Astrocyte (in vitro differentiated cells and primary cell): ENCODE data around the gene RRP1.
"Not testable (repeated sequence)": the region's sequence is repeated elsewhere in the genome, so short reads cannot be mapped to it uniquely, and the experiment has no call there.

Source experiments
- EZH2 ChIP-seq: IDR thresholded peaks from 2 replicates; pipeline ENCODE4 v1.6.1; 2012; ENCODE audit warnings: mild to moderate bottlenecking, low read length, inconsistent platforms; ENCODE audit not compliant: insufficient read depth
- TF ChIP-seq, protein P1 (sequence below): IDR thresholded peaks from 2 replicates; pipeline ENCODE4 v1.5.1; 2011; ENCODE audit warnings: low read depth, mild to moderate bottlenecking, inconsistent platforms, low read length, moderate library complexity; ENCODE audit not compliant: insufficient read depth

DNA sequence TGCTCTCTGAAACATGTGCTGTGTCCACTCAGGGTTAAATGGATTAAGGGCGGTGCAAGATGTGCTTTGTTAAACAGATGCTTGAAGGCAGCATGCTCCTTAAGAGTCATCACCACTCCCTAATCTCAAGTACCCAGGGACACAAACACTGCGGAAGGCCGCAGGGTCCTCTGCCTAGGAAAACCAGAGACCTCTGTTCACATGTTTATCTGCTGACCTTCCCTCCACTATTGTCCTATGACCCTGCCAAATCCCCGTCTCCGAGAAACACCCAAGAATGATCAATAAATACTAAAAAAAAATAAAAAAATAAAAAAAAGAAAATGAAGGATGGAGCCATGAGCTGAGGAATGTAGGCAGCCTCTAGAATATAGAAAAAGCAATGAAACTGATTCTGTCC, 33.4 kb downstream of the RRP1 start:
- TF ChIP-seq, protein P1, sequence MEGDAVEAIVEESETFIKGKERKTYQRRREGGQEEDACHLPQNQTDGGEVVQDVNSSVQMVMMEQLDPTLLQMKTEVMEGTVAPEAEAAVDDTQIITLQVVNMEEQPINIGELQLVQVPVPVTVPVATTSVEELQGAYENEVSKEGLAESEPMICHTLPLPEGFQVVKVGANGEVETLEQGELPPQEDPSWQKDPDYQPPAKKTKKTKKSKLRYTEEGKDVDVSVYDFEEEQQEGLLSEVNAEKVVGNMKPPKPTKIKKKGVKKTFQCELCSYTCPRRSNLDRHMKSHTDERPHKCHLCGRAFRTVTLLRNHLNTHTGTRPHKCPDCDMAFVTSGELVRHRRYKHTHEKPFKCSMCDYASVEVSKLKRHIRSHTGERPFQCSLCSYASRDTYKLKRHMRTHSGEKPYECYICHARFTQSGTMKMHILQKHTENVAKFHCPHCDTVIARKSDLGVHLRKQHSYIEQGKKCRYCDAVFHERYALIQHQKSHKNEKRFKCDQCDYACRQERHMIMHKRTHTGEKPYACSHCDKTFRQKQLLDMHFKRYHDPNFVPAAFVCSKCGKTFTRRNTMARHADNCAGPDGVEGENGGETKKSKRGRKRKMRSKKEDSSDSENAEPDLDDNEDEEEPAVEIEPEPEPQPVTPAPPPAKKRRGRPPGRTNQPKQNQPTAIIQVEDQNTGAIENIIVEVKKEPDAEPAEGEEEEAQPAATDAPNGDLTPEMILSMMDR = not testable (repeated sequence)
- not testable (repeated sequence) for TF ChIP-seq EZH2
